Skin of body (tissue), 2 donors: ENCODE data around the gene MYO7B. TPM values are rescaled to one million over a fixed set of nuclear protein-coding genes. Genes with fewer than 3 reads are reported as not detected.

Experiments
- DNase-seq: peaks from one replicate; lab custom pipeline; 2025; lab: John Stamatoyannopoulos, UW
- total RNA-seq: library from RNA; depleted of rRNA; stranded (reverse); fragments of >200 nt; gene quantifications from one replicate; pipeline ENCODE4 v1.2.3, GENCODE V29; 2014

The MYO7B gene
- total RNA-seq, 1 donor from 2014 or later: 0.49 TPM

DNA sequence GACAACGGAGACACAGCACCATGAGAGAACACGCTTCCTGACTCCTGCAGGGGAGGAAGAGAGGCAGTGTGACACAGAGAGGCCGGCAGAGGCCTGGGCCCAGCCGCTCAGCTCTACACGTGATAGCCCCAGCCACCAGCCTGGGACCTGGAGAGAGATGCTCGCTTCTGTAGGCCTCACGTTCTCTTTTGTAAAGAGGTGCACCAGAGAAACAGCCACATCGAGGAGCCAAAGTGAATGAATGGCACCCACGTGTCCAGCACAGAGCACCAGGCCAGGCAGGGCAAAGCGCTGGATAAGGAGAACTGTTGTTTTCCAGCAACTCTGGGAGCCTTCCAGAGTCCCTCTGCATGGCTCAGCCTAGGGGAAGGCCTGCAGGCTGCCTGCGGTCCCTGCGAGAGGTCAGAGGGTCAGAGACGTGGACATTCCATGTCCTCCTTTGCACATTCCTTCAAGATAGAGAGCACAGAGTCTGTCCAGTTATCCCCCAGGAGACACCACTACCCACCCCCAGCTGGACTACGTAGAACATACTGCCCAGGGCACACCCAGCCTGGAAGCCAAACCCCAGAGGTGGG, 125.7 kb downstream of the MYO7B start:
- DNase-seq: no peak

DNA sequence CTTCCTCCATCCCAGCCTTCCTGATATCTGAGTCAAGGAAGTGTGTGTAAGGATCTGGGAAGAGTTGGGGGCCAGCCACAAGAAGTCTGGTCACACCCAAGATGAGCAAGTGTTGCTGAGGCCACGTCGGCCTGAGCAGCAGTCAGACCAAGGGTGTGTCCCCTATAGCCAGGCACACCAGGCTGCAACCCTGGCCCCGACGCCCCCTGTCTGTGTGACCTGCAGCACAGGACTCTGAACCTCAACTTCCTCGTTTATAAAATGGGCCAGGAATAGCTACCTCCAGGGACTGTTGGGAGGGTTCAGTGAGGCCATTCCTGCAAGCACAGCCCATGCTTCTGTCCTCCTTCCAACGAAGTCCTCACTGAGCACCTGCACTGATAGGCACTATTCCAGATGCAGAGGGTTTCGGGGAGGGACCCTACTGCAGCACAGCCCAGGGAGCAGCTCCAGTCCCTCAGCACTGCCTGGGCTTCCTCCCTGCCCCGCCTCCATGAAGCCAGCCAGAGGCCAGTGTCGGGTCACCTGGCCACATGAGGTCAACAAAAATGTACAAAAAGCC, 126.5 kb downstream of the MYO7B start:
- no peak for DNase-seq

DNA sequence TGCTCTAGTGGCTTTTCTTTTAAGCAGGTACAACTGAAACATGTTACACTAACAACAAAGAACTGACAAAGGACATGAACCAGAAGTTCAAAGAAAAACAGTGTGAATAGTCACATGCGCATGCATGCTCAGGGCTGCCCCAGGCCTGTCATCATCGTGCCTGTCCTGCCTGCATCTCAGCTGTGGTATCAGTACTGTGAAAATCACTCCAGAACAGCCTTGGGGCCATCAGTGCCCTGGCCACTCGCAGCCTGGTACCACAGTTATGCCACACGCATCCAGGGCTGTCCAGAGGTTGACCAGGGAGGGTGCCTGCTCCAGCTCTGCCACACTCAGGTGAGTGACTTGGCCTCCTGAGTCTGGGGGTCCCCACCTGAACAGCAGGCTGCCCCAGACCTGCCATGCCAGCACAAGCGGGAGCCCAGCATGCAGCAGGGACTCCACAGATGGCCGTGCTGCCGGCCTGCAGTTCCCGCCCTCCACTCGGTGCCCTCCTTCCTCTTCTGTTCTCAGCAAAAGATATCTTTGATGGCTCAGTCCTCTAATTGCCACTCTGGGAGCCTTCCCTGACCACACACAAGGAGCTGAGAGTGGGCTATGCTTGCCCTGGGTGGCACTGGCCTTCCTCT, 127.6 kb downstream of the MYO7B start:
- DNase-seq: no peak

DNA sequence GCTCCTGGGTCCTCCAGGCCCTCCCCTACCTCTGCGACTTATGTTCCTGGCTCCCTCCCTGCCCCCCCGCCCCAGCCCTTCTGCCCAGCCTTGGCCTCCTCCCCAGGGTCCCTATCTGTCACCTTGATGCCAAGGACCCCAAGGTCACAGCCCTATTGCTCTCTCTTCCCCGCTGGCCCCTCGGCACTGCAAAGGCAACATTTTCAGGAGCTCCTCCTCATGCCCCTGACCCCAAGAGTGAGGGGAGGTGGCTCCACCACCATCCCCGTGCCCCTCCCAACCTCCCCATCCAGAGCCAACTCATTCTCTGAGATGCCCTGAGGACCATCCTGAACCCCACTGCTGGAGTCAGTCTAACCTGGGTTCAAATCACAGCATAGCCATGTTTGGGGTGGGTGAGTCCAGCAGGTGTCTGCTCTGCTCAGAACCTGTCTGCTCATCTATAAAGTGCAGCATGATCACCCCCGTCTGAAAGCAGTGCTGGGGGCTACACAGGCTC, 128.1 kb downstream of the MYO7B start:
- no peak for DNase-seq

DNA sequence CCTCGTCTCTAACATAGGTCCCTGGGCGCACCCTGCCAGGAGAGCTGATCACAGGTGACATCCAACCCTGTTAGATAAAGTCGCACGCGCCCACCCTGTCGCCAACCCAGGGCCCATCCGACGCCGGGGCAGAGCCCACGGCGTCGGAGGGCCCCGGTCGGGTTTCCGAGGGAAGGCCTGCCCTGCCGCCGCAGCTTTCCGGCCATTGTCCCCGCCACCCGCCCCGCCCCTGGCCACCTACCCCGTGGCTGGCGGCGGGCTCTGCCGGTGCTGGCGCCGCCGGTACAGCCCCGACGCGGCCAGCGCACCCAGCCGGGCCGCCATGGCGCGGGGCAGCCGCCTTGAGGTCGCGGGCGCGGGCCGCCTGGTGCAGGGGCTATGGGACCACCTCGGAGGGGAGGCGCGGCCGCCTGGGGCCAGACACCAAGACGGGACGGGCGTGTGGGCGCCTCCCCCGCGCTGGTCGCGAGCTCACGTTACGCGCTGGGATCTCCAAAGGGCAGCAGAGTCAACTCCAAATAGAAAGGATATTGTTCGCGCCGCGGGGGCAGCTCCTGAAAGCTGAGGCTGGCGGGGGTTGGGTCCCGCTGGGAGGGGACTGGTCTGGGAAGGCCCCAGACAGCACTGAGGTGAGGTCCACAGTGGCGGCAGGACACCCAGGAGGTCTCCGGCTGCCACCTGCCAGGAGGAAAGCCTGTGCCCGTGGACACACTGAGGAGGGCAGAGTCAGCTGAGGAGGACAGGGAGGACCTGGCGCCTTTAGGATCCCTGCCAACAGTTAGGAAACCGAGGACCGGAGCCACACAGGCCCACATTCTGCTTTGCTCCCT, 128.8 kb downstream of the MYO7B start:
- DNase-seq: no peak

DNA sequence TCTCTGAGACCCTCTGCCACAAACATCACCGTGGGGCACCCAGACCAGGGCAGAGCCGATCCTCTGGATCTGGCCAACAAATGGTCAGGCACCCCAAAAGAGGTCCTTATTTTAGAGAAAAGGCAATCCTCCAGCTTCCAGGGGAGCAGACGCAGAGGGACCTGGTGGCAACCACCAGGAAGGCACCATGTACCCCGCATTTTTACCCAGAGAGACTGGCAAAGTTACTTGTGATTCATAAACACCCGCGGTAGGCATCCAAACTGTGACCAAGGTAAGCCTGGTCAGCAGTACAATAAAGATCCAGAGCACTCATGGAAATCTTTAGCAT, 129.4 kb downstream of the MYO7B start:
- no peak for DNase-seq

DNA sequence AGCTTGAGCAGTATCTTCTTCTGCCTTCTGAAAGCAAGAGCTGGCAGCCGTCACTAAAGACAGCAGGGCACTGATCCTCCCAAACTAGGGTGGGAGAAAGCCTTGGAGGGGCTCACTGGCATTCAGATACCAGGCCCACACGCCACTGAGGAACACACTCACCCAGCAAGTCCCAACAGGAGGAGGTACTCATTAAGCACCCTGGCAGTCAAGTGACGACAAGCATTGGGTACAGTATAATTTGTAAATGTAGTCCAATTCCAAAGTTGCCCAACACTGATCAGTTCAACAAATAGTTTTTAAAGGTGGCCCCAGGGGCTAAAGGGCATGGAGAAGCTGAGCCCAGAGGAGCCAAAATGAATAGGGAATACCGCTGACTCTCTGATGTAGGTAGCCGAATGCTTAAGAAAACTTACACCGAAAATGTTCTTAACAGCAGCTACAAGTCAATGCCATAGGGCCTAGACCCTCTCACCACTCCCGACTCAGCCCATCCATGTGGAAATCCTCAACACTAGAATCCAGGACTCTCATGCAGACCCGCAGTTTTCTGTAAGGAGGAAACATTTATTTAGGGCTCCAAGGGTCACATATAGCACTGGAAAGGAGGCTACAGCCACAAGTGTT, 129.9 kb downstream of the MYO7B start:
- DNase-seq: no peak

DNA sequence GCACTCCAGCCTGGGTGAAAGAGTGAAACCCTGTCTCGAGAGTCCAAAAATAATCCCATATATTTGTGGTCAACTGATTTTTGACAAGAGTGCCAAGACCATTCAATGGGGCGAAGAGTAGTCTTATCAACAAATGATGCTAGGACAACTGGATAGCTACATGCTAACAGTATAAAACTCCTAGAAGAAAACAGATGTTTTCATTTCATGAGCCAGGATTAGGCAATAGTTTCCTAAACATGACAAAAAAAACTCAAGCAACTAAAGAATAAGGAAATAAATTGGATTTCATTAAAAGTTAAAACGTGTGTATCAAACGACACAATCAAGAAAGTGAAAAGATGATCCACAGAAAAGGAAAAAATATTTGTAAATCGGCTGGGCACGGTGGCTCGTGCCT, 133.6 kb downstream of the MYO7B start:
- DNase-seq: no peak

DNA sequence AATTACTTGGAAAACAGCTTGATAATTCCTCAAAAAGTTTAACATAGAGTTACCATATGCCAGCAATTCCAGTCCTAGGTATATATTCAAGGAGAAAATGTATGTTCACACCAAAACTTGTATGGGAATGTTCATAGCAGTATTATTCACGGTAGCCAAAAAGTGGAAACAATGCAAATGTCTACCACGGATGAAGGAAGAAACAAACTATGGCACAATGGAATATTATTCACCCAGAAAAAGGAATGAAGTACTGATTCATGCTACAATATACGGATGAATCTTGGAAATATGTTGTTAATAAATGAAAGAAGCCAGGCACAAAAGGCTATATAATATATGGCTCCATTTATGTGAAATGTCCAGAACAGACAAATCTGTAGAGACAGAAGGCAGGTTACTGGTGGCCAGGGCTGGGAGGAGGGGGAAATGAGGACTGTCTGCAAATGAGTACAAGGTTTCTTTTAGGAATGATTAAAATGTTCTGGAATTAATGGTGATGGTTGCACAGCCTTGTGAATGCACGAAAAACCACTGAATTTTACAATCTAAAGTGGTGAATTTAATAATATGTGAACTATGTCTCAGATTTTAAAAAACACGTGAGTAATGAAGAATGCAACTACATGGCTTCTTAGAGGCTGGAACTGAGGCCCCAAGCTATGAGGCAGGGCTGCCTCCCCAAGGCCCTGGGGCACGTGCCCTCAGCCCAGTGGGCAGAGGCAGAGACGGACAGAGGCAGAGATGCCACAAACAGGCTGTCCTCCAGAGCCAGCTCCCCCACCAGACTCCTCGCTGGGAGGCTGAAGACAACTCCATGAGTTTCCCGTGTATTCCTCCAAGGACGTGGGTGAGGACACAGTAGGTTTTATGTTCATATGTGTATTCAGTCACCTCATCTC, 134.8 kb downstream of the MYO7B start:
- no peak for DNase-seq

DNA sequence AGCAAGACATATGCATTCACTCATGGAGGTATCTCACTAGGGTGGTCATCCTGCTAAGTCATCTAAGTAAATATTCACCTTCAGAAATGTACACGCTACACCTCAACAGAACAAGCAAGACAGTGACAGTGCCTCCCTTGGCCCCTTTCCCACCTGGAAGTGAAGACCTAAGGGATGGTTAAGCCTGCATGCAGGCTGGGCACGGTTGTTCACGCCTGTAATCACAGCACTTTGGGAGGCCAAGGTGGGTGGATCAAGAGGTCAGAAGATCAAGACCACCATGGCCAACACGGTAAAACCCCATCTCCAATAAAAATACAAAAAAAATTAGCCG, 135.4 kb downstream of the MYO7B start:
- DNase-seq: no peak

DNA sequence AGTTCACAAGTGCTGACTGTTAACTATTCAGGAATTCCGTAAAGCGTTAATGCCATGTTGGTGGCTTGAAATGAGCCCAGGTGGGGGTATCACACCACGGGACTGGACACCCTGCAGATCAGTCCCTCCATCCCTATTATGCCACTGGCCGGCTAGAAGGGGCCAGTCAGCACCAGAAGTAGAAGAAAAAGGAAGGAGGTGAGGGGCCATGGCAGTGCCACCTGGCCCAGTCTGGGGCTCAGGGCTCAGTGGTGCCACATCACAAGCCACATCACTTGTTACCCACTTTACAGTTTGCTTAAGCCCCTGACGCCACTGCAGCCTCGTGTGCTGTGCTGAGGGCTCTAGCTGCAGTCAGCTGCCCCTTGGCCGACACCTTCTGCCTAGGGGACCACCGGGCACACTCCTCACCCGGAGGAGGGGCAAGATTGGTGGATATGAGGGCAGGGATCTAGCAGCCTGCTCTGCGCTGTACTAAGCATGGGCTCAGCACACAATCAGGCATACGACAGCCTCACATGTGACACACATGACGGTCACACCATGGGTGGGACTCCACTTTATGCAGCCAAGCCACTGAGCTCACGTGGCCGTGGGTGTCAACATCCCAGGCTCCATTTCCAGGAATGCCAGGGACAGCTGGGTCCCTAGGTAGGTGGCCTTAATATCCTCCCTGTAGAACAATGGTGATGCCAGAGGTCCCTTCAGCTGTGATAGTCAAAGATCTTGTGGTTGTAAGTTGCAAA, 136.2 kb downstream of the MYO7B start:
- no peak for DNase-seq

DNA sequence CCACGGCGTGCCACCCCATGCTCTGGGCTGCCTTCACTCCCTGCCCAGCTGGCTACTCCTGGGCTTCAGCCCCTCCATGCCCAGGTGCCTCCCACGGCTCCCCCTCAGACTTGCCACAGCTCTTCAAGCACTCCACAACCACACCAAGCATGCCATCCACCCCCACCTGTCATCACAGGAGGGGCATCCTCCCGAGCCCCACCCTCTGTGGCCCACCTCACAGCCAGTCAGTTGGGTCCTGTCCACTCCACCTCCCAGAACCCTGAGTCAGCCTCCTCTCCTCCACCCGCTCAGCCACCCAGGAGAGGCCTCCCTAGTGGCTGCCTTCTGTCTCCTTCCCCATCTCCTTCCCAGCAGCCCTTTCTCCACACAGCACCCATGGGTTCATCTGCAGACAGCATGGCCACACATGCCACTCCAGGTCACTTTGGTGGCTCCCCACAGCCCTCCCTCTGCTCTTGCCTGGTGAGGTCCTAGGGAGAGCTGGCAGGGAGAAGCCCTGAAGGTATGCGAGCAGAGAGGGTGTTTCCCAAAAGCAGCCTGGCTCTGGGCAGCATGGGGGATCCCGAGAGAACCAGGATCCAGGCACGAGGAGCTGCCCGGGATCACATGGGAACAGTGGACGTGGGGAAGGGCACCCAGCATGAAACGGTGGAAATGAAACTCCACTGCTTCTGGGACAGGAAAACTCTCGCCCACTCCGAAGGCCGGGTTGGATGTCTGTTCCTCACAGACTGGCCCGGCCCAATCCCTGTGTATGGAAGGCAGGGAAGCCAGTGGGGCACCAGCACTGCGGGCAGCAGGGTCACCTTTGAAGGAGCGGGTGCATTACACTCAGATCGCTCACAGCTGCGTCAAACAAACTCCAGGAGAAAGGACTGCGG, 137.1 kb downstream of the MYO7B start:
- DNase-seq: no peak

DNA sequence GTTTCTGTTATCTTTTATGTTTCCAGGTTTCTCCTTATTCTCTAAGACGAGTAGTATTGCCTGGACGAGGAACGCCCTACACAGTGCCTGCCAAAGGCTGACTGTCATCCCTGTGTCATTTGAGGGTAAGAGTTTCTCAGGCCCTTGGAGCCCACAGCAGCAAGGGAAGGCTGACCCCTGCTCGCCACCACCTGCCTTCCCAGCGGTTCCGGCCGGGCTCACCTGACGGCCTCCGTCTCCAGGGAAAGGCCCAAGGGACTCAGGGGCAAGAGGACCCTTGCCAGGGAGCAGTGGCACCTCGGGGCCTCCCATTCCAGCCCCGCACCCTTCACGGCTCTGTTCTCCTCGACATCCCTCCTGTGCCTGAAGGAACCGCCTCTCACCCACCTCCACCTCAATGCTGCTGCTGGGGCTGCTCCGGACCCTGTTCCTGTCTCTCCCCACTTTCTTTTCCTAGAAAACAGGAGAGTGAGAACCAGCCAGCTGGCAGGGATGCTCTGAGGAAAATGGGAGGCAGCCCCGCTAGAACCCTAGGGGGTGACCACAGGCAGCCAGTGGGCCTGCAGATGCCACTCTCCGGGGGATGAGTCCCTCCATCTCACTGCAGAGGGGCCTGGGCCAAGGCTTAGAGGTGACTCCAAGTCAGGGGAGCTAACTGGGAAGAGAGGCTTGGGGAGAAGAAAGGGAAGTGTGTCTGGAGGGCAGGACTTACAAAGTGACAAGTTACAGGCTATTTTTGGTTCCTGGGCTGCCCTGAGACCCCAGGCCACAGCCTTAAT, 138.0 kb downstream of the MYO7B start:
- DNase-seq: no peak

DNA sequence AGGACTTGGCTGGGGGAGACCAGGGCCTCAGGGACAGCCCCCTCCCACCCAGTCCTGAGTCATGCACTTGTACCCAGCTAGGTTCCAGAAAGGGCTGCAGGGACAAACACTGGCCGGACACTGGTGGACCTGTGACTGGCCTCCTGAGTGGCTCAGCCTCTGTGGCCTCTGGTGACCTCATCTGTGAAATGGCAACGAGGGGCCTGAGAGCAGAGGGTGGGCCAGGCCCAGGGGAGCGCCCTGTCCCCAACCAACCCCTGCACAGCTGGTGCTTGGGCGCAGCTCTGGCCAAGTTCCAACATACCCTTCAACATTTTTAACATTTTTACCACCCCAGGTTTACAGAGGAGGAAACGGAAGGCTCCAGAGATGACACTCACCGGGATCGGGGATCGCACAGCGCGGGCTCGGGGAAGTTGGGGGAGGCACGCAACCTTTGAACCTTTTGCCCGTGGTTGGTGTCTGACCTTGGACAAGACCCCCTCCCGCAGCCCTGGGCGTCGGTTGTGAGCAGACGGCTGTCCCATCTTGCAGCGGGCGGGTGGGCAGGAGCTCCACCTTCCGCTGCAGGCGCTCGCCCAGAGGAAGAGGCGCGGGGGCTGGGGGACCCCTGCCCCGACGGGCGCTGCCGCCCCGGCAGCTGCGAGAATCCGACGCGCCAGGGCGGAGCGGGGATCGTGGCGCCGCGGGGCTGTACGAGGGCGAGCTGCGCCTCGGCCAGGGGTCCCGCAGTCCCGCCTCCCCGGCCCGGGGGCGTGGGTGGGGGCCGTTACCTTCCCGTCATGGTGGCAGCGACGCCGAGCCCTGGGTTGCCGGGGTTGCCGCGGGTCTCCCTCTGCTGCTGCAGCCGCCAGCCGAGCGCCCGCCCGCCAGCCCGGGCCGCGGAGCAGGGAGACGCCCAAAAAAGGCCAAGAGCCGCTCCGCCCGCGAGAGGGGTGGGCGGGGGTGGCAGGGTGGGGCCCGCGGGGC, 139.0 kb downstream of the MYO7B start:
- DNase-seq: no peak

DNA sequence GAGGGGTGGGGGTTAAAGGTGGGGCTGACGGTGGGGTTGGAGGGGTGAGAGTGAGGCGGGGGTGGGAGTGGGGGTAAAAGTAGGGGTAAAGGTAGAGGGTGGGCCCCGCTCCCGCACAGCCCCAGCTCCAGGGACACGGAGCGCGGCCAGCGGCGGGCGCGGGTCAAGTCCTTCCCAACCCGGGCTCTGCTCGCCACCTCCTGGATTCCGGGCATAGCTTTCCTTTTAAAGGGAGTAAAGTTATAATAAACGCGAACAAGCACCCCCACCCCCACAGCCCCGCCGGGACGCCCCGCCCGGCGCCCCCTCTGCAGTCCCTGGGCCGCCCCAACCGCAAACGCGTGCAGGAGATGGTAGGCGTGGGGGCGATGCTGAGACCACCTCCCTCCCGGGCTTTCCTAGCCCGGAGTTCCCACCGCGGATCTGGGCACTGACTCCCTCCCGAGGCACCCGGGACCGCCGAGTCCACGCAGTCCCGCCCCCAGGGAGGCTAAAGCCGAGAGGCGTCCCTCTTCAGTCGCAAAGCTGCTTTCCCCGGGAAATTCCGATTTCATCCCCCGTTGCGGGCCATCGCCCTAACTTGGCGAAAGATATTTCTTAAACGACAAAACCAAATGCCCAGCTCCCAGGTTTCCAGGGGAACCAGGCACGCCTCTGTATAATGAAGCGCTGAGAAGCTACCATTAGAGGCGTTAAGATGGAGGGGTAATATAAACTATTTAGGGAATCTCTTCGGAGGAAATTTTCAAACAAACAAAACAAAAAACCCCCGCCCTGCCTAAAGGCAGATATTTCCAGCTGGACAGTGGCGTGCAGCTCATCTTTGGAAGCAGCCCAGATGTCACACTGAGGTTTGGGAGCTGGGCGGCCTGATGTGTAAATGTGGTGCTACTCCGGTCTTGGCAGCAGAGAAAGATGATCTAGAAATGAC, 140.1 kb downstream of the MYO7B start, which contains the start of gene LIMS2:
Gene LIMS2, minus strand, starts transcription at position 200 of the 931 bp plus-strand sequence. CDS start 506 bp downstream, outside the sequence.
- DNase-seq: no peak

DNA sequence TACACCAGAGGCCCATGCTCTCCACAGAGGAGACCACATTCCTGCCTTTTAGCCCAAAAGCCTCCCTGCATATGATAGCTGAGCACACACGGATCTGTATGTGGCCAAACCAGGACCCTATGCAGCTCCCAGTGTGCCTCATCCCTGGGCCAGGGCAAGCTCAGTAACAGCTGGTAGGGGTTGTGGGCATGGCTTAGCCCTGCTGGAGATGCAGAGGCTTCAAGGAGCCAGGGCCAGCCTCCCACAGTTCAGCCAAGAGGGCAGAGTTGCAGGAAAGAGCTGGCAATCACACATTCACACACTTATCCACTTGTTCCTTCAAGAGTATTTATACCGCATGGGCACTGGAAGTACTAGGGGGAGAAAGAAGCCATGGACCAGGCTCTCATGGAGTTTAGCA, 141.4 kb downstream of the MYO7B start:
- no peak for DNase-seq
